Naive thymus-derived CD4-positive, alpha-beta T cell (primary cell): ENCODE results near the gene THNSL1. TPM values are rescaled to one million over a fixed set of nuclear protein-coding genes. Genes with fewer than 3 reads are reported as not detected.

Experiments
- ATAC-seq: fragments of 150-1000 bp; cut with Tn5 transposase; 2 replicates; pipeline ENCODE4 v1.10.0; 2021; ENCODE audit warnings: mild to moderate bottlenecking, moderate library complexity
- CTCF ChIA-PET: fragments of 350-600 bp; sonication (Branson Sonifier 250); formaldehyde crosslinking; loops from one replicate; lab custom pipeline; 2021; ENCODE audit warnings: antibody characterized with exemption; lab: Charles Lee
- POLR2A ChIA-PET: fragments of 350-600 bp; sonication (Branson Sonifier 250); formaldehyde crosslinking; loops from one replicate; lab custom pipeline; 2021; ENCODE audit warnings: antibody characterized with exemption, inconsistent platforms; lab: Charles Lee
- DNase-seq, 9 donors: peaks; one replicate each; pipeline versions ENCODE4 v3.0.0 to v3.0.0-alpha.2; 2020 to 2022; ENCODE audit warnings: mixed read lengths in 1 of 9
- H3K27ac ChIP-seq: one replicate; pipeline ENCODE4 v1.7.0; 2013; ENCODE audit warnings: mild to moderate bottlenecking, low read depth, low read length, moderate library complexity
- H3K27me3 ChIP-seq, 2 donors: one replicate each; pipeline ENCODE4 v1.7.0; 2013; ENCODE audit warnings: low read length in 2 of 2, mild to moderate bottlenecking in 2 of 2, moderate library complexity in 2 of 2; ENCODE audit not compliant: control insufficient read depth in 2 of 2, insufficient read depth in 2 of 2
- H3K36me3 ChIP-seq, 3 experiments: 1 replicate in 2 of 3; 2 replicates in 1 of 3; pipeline ENCODE4 v1.7.0; 2013; ENCODE audit warnings: low read length in 3 of 3, mild to moderate bottlenecking in 3 of 3, moderate library complexity in 1 of 3; ENCODE audit not compliant: insufficient read depth in 3 of 3, control insufficient read depth in 2 of 3
- H3K4me1 ChIP-seq, 2 donors: one replicate each; pipeline ENCODE4 v1.7.0; 2013; ENCODE audit warnings: low read length in 2 of 2, mild to moderate bottlenecking in 2 of 2, moderate library complexity in 1 of 2; ENCODE audit not compliant: control insufficient read depth in 2 of 2, insufficient read depth in 2 of 2
- H3K4me3 ChIP-seq: 2 replicates; pipeline ENCODE4 v1.7.0; 2013; ENCODE audit warnings: mild to moderate bottlenecking, low read length
- H3K9me3 ChIP-seq, 3 experiments: 1 replicate in 2 of 3; 2 replicates in 1 of 3; pipeline ENCODE4 v1.7.0; 2013; ENCODE audit warnings: low read length in 3 of 3; ENCODE audit not compliant: control insufficient read depth in 2 of 3
- H3K27ac Mint-ChIP-seq, 9 donors: one replicate each; pipeline ENCODE4 v1.8.0; 2020 to 2022; ENCODE audit warnings: mixed read lengths in 9 of 9, mild to moderate bottlenecking in 8 of 9, moderate library complexity in 5 of 9, inconsistent platforms in 2 of 9
- H3K27me3 Mint-ChIP-seq, 5 donors: one replicate each; pipeline ENCODE4 v1.8.0; 2021 to 2022; ENCODE audit warnings: mixed read lengths in 5 of 5, mild to moderate bottlenecking in 1 of 5
- H3K36me3 Mint-ChIP-seq, 5 donors: one replicate each; pipeline ENCODE4 v1.8.0; 2020 to 2022; ENCODE audit warnings: mixed read lengths in 5 of 5, mild to moderate bottlenecking in 3 of 5, inconsistent platforms in 1 of 5
- H3K4me1 Mint-ChIP-seq, 7 donors: one replicate each; pipeline ENCODE4 v1.8.0; 2020 to 2022; ENCODE audit warnings: mixed read lengths in 7 of 7, mild to moderate bottlenecking in 3 of 7, inconsistent platforms in 1 of 7
- H3K4me3 Mint-ChIP-seq, 10 donors: one replicate each; pipeline ENCODE4 v1.8.0; 2020 to 2022; ENCODE audit warnings: mild to moderate bottlenecking in 10 of 10, mixed read lengths in 10 of 10, moderate library complexity in 6 of 10, inconsistent platforms in 2 of 10
- H3K9me3 Mint-ChIP-seq, 11 donors: one replicate each; pipeline ENCODE4 v1.8.0; 2020 to 2022; ENCODE audit warnings: mixed read lengths in 11 of 11, mild to moderate bottlenecking in 4 of 11, inconsistent platforms in 1 of 11, moderate library complexity in 1 of 11
- intact Hi-C, 2 donors: fragments of 100-400 bp; cut with micrococcal nuclease; formaldehyde crosslinking; loops; one replicate each; pipeline ENCODE4 v1.15.1; 2023
- polyA plus RNA-seq, 2 donors: library from polyadenylated mRNA; unstranded; fragments of 300-500 nt; fragmentation: Illumina TruSeq; gene quantifications; one replicate each; pipeline ENCODE4 v1.2.3, GENCODE V29; 2021
- total RNA-seq, 6 experiments: library from RNA in 5 of 6; stranded (reverse) in 5 of 6; gene quantifications; 1 replicate in 5 of 6; 2 replicates in 1 of 6; pipeline ENCODE4 v1.2.3 and lab custom pipeline; 2021 to 2026

The THNSL1 gene
- total and polyA plus RNA-seq, 7 experiments from 2014 or later = 1.4 to 13.4 (median 8.0) TPM

DNA sequence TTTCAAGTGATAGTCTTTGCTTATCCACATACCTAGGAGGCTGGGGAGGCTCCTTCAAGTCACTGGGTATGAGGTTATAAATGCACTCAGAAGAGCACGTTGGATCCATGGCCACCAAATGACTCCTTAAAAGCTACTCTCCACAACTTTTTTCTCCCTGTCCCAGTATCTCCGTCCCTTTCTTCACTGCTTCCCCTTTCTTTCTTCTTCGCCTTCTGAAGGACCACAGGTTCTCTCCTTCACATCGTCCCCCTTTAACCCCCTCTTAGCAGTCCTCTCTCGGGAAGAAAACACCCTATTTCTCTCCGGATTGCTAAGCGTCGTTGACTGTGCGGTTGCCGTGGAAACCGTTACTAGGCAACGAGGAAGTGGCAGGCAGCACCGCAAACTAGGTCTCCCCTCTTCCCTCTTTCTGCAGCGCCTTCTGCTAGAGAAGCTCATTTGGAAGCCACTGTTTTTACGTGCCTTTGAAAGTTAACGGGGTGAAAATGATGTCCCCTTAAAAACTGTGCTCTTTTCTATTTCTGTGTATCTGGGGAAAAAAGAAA is 510 bp upstream of the THNSL1 start, which contains the start of gene ENKUR:
Gene ENKUR, minus strand, starts transcription at position 331 of the 548 bp plus-strand sequence. Its CDS starts 222 bp downstream, at position 109.
- no peaks in the 10 kb centered on the region for H3K27me3 ChIP-seq
- peaks cover 0 to 8% of the 10 kb centered on the region in 2 donors for H3K4me1 ChIP-seq
- peaks cover 0 to 10% (median 0%) of the 10 kb centered on the region in 5 donors for H3K27me3 Mint-ChIP-seq
- H3K4me1 Mint-ChIP-seq = peaks cover 11 to 40% (median 32%) of the 10 kb centered on the region in 7 donors
- intact Hi-C loops = loop anchor here (1.0 to 10.0 kb wide), 17 partner anchors 46 to 1921 kb away; partner anchors contain the start of genes ABI1 (in 1 of the 2), APBB1IP (in 1 of the 2), MSRB2 (in 1 of the 2) and PRTFDC1 (in 1 of the 2)
- H3K9me3 ChIP-seq = no peaks in the 10 kb centered on the region
- H3K9me3 Mint-ChIP-seq = peaks cover 0 to 7% (median 0%) of the 10 kb centered on the region in 11 donors
- CTCF ChIA-PET = interaction anchor here (1.0 kb wide), 1 partner anchor 393 kb away, joined by 4 read pairs; no protein-coding TSS in a partner anchor
- peak within 1 kb of the TSS; percentile 82 for H3K27ac ChIP-seq
- ATAC-seq (peak; percentile 67), DNase-seq (peak; percentile 86 to 96 (median 95))
- POLR2A ChIA-PET = interaction anchor here (0.7 to 2.1 kb wide), 5 partner anchors 16 to 398 kb away, joined by 3 to 13 read pairs (median 6); partner anchors contain the start of gene PRTFDC1
- H3K36me3 Mint-ChIP-seq = peaks cover 0 to 3% (median 0%) of the 10 kb centered on the region in 5 donors
- peak within 1 kb of the TSS; percentile 76 for H3K4me3 ChIP-seq
- peak within 1 kb of the TSS; percentile 91 to 99 (median 94) for H3K27ac Mint-ChIP-seq
- no peaks in the 10 kb centered on the region for H3K36me3 ChIP-seq
- peak within 1 kb of the TSS; percentile 87 to 98 (median 90) for H3K4me3 Mint-ChIP-seq

GRCh38 chr10:25017154-25017590 is 760 bp downstream of the THNSL1 start:
- intact Hi-C loops = loop anchor here (2.0 to 10.0 kb wide), 7 partner anchors 65 to 1922 kb away; partner anchors contain the start of genes ABI1 (in 1 of the 2), APBB1IP (in 1 of the 2) and MSRB2 (in 1 of the 2)
- no peaks in the 10 kb centered on the region for H3K36me3 ChIP-seq
- no peak for ATAC-seq
- ChIA-PET CTCF (no interaction called here), POLR2A (interaction anchor here (0.8 to 2.1 kb wide), 4 partner anchors 81 to 399 kb away, joined by 3 to 13 read pairs (median 6); no protein-coding TSS in a partner anchor)
- Mint-ChIP-seq H3K27ac (peak overlapping the region; percentile 91 to 99 (median 94)), H3K36me3 (peaks cover 0 to 4% (median 0%) of the 10 kb centered on the region in 5 donors), H3K9me3 (peaks cover 0 to 7% (median 0%) of the 10 kb centered on the region in 11 donors), H3K4me1 (peaks cover 11 to 43% (median 32%) of the 10 kb centered on the region in 7 donors), H3K4me3 (peak overlapping the region; percentile 87 to 98 (median 90)), H3K27me3 (peaks cover 0 to 10% (median 0%) of the 10 kb centered on the region in 5 donors)
- H3K4me3 ChIP-seq = peak overlapping the region; percentile 76
- no peaks in the 10 kb centered on the region for H3K9me3 ChIP-seq
- peak overlapping the region; percentile 82 for H3K27ac ChIP-seq
- H3K27me3 ChIP-seq = no peaks in the 10 kb centered on the region
- peaks cover 0 to 8% of the 10 kb centered on the region in 2 donors for H3K4me1 ChIP-seq
- peak in 1 of 9 donors; percentile 8 for DNase-seq

DNA sequence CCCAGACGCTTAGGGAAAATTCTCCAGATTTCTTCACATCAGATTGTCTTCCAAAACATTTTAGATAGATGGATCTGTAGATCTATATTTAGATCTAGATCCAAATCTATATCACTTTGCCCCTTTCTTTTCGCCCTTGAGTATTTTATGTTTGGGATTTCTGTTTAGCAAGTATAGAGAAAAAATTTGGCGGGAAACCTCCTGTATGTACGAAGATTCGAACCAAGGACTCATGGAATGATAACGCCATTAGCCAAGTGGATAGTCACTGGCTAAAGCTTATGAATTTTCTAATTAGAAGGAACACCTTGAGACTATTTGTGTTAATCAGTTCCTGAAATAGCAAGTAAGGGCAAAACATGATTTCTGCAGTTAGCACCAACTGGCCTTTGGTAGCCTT is 1.2 kb downstream of the THNSL1 start:
- intact Hi-C loops = loop anchor here (2.0 to 10.0 kb wide), 7 partner anchors 65 to 1923 kb away; partner anchors contain the start of genes ABI1 (in 1 of the 2), APBB1IP (in 1 of the 2) and MSRB2 (in 1 of the 2)
- H3K27ac ChIP-seq = peak overlapping the region; percentile 82
- Mint-ChIP-seq H3K27me3 (peaks cover 0 to 10% (median 0%) of the 10 kb centered on the region in 5 donors), H3K9me3 (peaks cover 0 to 7% (median 0%) of the 10 kb centered on the region in 11 donors), H3K4me1 (peaks cover 11 to 43% (median 32%) of the 10 kb centered on the region in 7 donors), H3K36me3 (peaks cover 0 to 7% (median 0%) of the 10 kb centered on the region in 5 donors), H3K27ac (peak overlapping the region; percentile 91 to 99 (median 94)), H3K4me3 (peak overlapping the region; percentile 87 to 98 (median 90))
- ChIA-PET POLR2A (interaction anchor here (2.1 kb wide), 1 partner anchor 395 kb away, joined by 13 read pairs; no protein-coding TSS in a partner anchor), CTCF (no interaction called here)
- ATAC-seq (no peak), DNase-seq (no peak)
- peak overlapping the region; percentile 76 for H3K4me3 ChIP-seq
- no peaks in the 10 kb centered on the region for H3K27me3 ChIP-seq
- no peaks in the 10 kb centered on the region for H3K9me3 ChIP-seq
- peaks cover 0 to 8% of the 10 kb centered on the region in 2 donors for H3K4me1 ChIP-seq
- no peaks in the 10 kb centered on the region for H3K36me3 ChIP-seq

GRCh38 chr10:25018703-25019102 is 2.3 kb downstream of the THNSL1 start:
- POLR2A ChIA-PET = interaction anchor here (0.8 kb wide), 1 partner anchor 397 kb away, joined by 3 read pairs; no protein-coding TSS in a partner anchor
- ATAC-seq (no peak), DNase-seq (no peak)
- intact Hi-C loops = loop anchor here (5.0 to 10.0 kb wide), 5 partner anchors 64 to 1844 kb away; partner anchors contain the start of genes ABI1 (in 1 of the 2) and APBB1IP (in 1 of the 2)
- peak overlapping the region in 2 of 10 donors; percentile 15 to 94 for H3K4me3 Mint-ChIP-seq
- H3K4me1 Mint-ChIP-seq = peaks cover 11 to 49% (median 32%) of the 10 kb centered on the region in 7 donors
- no peaks in the 10 kb centered on the region for H3K27me3 ChIP-seq
- H3K36me3 ChIP-seq = no peaks in the 10 kb centered on the region
- H3K4me1 ChIP-seq = peaks cover 0 to 8% of the 10 kb centered on the region in 2 donors
- H3K9me3 Mint-ChIP-seq = peaks cover 0 to 7% (median 0%) of the 10 kb centered on the region in 11 donors
- H3K27ac Mint-ChIP-seq = peak overlapping the region in 7 of 9 donors; percentile 40 to 99 (median 93)
- no peak overlapping the region for H3K4me3 ChIP-seq
- H3K27me3 Mint-ChIP-seq = peaks cover 0 to 10% (median 0%) of the 10 kb centered on the region in 5 donors
- H3K36me3 Mint-ChIP-seq = peaks cover 0 to 14% (median 10%) of the 10 kb centered on the region in 5 donors
- CTCF ChIA-PET = interaction anchor here (0.6 kb wide), 1 partner anchor 377 kb away, joined by 5 read pairs; no protein-coding TSS in a partner anchor
- H3K9me3 ChIP-seq = no peaks in the 10 kb centered on the region
- no peak overlapping the region for H3K27ac ChIP-seq

DNA sequence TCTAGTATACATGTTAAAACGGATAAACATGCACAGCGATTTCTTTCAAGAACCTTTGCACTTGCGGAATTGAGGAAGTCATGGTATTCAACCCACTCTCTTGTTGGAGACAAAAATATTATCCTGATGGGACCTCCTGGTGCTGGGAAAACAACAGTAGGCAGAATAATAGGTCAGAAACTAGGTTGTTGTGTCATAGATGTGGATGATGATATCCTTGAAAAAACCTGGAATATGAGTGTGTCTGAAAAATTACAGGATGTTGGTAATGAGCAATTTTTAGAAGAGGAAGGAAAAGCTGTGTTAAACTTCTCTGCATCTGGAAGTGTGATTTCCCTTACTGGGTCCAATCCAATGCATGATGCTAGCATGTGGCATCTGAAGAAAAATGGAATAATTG is 6.9 kb downstream of the THNSL1 start:
- H3K27me3 Mint-ChIP-seq = no peaks in the 10 kb centered on the region
- no peaks in the 10 kb centered on the region for H3K9me3 ChIP-seq
- peaks cover 2 to 29% (median 12%) of the 10 kb centered on the region in 7 donors for H3K4me1 Mint-ChIP-seq
- H3K4me3 ChIP-seq = no peak overlapping the region
- no peaks in the 10 kb centered on the region for H3K36me3 ChIP-seq
- H3K9me3 Mint-ChIP-seq = peaks cover 0 to 2% (median 0%) of the 10 kb centered on the region in 11 donors
- ChIA-PET POLR2A (no interaction called here), CTCF (no interaction called here)
- H3K4me1 ChIP-seq = no peaks in the 10 kb centered on the region
- no peak for DNase-seq
- H3K4me3 Mint-ChIP-seq = no peak overlapping the region
- H3K27ac Mint-ChIP-seq = no peak overlapping the region
- H3K36me3 Mint-ChIP-seq = peaks cover 0 to 29% (median 18%) of the 10 kb centered on the region in 5 donors
- intact Hi-C loops = no loop called here
- no peak overlapping the region for H3K27ac ChIP-seq
- no peaks in the 10 kb centered on the region for H3K27me3 ChIP-seq
- no peak for ATAC-seq

DNA sequence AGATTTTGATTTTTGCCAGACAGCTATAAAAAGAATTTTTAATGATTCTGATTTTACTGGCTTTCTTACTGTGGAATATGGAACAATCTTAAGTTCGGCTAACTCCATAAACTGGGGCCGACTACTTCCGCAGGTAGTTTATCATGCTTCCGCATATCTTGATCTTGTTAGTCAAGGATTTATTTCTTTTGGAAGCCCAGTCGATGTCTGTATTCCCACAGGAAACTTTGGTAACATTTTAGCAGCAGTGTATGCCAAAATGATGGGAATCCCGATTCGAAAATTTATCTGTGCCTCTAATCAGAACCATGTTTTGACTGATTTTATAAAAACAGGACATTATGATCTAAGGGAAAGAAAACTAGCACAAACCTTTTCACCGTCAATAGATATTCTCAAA is 8.1 kb downstream of the THNSL1 start:
- Mint-ChIP-seq H3K27ac (no peak overlapping the region), H3K36me3 (peaks cover 0 to 29% (median 20%) of the 10 kb centered on the region in 5 donors), H3K4me3 (no peak overlapping the region), H3K27me3 (no peaks in the 10 kb centered on the region), H3K9me3 (peaks cover 0 to 2% (median 0%) of the 10 kb centered on the region in 11 donors), H3K4me1 (peaks cover 0 to 22% (median 3%) of the 10 kb centered on the region in 7 donors)
- Histone ChIP-seq H3K9me3 (no peaks in the 10 kb centered on the region), H3K36me3 (no peaks in the 10 kb centered on the region), H3K4me1 (no peaks in the 10 kb centered on the region), H3K27ac (no peak overlapping the region), H3K4me3 (no peak overlapping the region), H3K27me3 (no peaks in the 10 kb centered on the region)
- ChIA-PET CTCF (no interaction called here), POLR2A (no interaction called here)
- intact Hi-C loops = no loop called here
- ATAC-seq = no peak
- no peak for DNase-seq
